HL-60 (cell line): ENCODE data around the gene PAFAH1B2.
A peak's percentile ranks its signal among the peaks of the same experiment; 100 is the strongest.

Source experiments
- DNase-seq, 2 experiments: peaks; one replicate each; pipeline ENCODE4 v3.0.0-alpha.2; 2010 to 2020; ENCODE audit warnings: low read depth in 1 of 2, low spot score in 1 of 2
- H3K27ac ChIP-seq: fragments of 250-450 bp; sonication (Bioruptor Pico); replicated peaks from 2 replicates; pipeline ENCODE4 v1.5.1; 2020; ENCODE audit warnings: mild to moderate bottlenecking, moderate library complexity
- H3K27me3 ChIP-seq: fragments of 250-450 bp; sonication (Bioruptor Pico); 2 replicates; pipeline ENCODE4 v1.5.1; 2021; ENCODE audit warnings: mild to moderate bottlenecking, moderate library complexity; ENCODE audit not compliant: insufficient read depth, poor library complexity, severe bottlenecking
- H3K4me3 ChIP-seq: replicated peaks from 2 replicates; pipeline ENCODE4 v1.5.1; 2011; ENCODE audit warnings: mild to moderate bottlenecking, control low read depth, low read length; ENCODE audit not compliant: insufficient read depth
- GABPA ChIP-seq: IDR thresholded peaks from 2 replicates; pipeline ENCODE4 v1.6.1; 2012; ENCODE audit warnings: low read depth
- POLR2AphosphoS5 ChIP-seq: IDR thresholded peaks from 2 replicates; pipeline ENCODE4 v1.6.1; 2012; ENCODE audit warnings: low read depth
- SPI1 ChIP-seq: IDR thresholded peaks from 2 replicates; pipeline ENCODE4 v1.6.1; 2012; ENCODE audit warnings: low read depth, mild to moderate bottlenecking, borderline replicate concordance
- TF ChIP-seq, protein P1 (sequence below): IDR thresholded peaks from 2 replicates; pipeline ENCODE4 v1.6.1; 2012; ENCODE audit warnings: low read depth; ENCODE audit not compliant: insufficient replicate concordance
- TF ChIP-seq, protein P2 (sequence below): IDR thresholded peaks from one replicate; pipeline ENCODE4 v1.5.1; 2011; ENCODE audit warnings: low read length, control low read depth, inconsistent platforms; ENCODE audit not compliant: insufficient read depth

Gene PAFAH1B2

GRCh38 chr11:117096201-117096991 lies 47.7 kb upstream of the PAFAH1B2 start:
- Histone ChIP-seq H3K27me3 (no peaks in the 10 kb centered on the region), H3K27ac (peak overlapping the region; percentile 77), H3K4me3 (peak overlapping the region; percentile 84)
- DNase-seq, result peak; percentile 33 to 56
- TF ChIP-seq, protein P1, sequence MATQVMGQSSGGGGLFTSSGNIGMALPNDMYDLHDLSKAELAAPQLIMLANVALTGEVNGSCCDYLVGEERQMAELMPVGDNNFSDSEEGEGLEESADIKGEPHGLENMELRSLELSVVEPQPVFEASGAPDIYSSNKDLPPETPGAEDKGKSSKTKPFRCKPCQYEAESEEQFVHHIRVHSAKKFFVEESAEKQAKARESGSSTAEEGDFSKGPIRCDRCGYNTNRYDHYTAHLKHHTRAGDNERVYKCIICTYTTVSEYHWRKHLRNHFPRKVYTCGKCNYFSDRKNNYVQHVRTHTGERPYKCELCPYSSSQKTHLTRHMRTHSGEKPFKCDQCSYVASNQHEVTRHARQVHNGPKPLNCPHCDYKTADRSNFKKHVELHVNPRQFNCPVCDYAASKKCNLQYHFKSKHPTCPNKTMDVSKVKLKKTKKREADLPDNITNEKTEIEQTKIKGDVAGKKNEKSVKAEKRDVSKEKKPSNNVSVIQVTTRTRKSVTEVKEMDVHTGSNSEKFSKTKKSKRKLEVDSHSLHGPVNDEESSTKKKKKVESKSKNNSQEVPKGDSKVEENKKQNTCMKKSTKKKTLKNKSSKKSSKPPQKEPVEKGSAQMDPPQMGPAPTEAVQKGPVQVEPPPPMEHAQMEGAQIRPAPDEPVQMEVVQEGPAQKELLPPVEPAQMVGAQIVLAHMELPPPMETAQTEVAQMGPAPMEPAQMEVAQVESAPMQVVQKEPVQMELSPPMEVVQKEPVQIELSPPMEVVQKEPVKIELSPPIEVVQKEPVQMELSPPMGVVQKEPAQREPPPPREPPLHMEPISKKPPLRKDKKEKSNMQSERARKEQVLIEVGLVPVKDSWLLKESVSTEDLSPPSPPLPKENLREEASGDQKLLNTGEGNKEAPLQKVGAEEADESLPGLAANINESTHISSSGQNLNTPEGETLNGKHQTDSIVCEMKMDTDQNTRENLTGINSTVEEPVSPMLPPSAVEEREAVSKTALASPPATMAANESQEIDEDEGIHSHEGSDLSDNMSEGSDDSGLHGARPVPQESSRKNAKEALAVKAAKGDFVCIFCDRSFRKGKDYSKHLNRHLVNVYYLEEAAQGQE, result no peak
- peak; percentile 31; the same call in 1 of the 2 replicates for TF ChIP-seq SPI1

GRCh38 chr11:117097014-117097388 lies 47.1 kb upstream of the PAFAH1B2 start:
- DNase-seq, result no peak
- peak overlapping the region; percentile 77 for H3K27ac ChIP-seq
- H3K27me3 ChIP-seq, result no peaks in the 10 kb centered on the region
- H3K4me3 ChIP-seq, result peak overlapping the region; percentile 84
- TF ChIP-seq POLR2AphosphoS5, result no peak

DNA sequence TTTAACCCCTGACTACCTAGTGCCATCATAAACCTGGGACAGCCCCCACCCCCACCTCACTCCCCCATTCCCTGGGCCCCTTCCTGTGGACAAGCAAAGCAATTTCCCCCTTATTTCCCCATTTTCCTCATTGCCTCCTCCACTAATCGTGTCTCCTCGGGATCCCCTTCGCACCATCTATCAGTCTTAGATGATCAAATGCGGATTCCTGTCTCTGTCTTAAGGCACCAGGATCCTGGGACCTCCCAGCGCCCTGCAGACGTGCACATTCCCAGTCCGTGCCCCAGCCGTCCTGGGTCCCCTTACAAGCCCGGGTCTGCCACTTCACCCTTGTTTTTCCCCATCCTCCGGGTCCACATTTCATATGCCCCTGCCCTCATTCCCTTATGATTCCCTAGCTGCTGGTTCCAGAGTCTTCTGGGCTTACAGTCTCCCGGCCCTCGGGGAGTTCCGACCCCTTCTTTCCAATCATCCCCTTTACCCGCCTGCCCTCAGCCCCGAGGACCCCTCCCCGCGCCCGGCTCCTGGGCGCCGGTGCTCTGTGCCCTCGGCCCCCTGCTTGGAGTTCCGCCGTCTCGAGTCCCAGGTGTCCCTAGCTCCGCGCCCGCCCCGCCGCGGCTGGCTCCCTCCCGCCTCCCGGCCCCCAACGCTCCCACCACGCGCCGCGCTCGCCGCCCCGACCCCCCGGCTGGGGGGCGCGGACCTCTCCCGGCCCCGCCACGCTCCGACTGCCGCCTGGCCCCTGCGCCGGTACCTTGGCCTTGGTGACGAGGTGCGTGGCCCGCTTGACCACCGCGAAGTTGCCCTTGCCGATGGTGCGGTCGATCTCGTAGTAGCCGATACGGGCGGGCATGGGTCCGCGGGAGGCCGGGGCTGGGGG lies 46.5 kb upstream of the PAFAH1B2 start:
- Histone ChIP-seq H3K27me3 (no peaks in the 10 kb centered on the region), H3K27ac (peak overlapping the region; percentile 77), H3K4me3 (peak overlapping the region; percentile 84)
- peak; percentile 16 to 38 for DNase-seq
- TF ChIP-seq, protein P1, result no peak
- TF ChIP-seq GABPA (no peak), POLR2AphosphoS5 (peak; percentile 43; the same call in 1 of the 2 replicates)

- Histone ChIP-seq H3K4me3 (peak within 1 kb of the TSS; percentile 84), H3K27me3 (no peaks in the 10 kb centered on the region), H3K27ac (peak within 1 kb of the TSS; percentile 96)
- TF ChIP-seq, protein P1, result no peak
- 0 out of 2 replicates have a peak, but pooled peaks have one; percentile 5 for TF ChIP-seq POLR2AphosphoS5
- no peak for TF ChIP-seq GABPA
- TF ChIP-seq, protein P2, sequence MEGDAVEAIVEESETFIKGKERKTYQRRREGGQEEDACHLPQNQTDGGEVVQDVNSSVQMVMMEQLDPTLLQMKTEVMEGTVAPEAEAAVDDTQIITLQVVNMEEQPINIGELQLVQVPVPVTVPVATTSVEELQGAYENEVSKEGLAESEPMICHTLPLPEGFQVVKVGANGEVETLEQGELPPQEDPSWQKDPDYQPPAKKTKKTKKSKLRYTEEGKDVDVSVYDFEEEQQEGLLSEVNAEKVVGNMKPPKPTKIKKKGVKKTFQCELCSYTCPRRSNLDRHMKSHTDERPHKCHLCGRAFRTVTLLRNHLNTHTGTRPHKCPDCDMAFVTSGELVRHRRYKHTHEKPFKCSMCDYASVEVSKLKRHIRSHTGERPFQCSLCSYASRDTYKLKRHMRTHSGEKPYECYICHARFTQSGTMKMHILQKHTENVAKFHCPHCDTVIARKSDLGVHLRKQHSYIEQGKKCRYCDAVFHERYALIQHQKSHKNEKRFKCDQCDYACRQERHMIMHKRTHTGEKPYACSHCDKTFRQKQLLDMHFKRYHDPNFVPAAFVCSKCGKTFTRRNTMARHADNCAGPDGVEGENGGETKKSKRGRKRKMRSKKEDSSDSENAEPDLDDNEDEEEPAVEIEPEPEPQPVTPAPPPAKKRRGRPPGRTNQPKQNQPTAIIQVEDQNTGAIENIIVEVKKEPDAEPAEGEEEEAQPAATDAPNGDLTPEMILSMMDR, result no peak
- no peak for TF ChIP-seq SPI1
- DNase-seq, result peak; percentile 82 to 83
Observed at GRCh38 chr11:117098269-117099232, 45.5 kb upstream of the PAFAH1B2 start, which contains the start of gene SIK3. Gene SIK3, minus strand, starts transcription at chr11:117098428. Its CDS starts 13 bp downstream, at chr11:117098415.
